ENCODE data around the gene CCDC3.

The CCDC3 gene

GRCh38 chr10:12960941-12961340 lies 40.6 kb downstream of the CCDC3 start:
- DNase-seq: no peak

GRCh38 chr10:12960334-12960898 lies 41.1 kb downstream of the CCDC3 start:
- DNase-seq: no peak

- DNase-seq: no peak
Observed at GRCh38 chr10:12958546-12959110, 42.9 kb downstream of the CCDC3 start.

GRCh38 chr10:12957081-12957480 lies 44.4 kb downstream of the CCDC3 start:
- DNase-seq: no peak

- DNase-seq: no peak
Observed at GRCh38 chr10:12954866-12955265, 46.6 kb downstream of the CCDC3 start.

- DNase-seq: no peak
Observed at GRCh38 chr10:12950583-12951128, 50.9 kb downstream of the CCDC3 start.

- no peak for DNase-seq
Observed at GRCh38 chr10:12949248-12949647, 52.3 kb downstream of the CCDC3 start.

GRCh38 chr10:12947741-12948140 lies 53.8 kb downstream of the CCDC3 start:
- DNase-seq: no peak

GRCh38 chr10:12946372-12946771 lies 55.1 kb downstream of the CCDC3 start:
- no peak for DNase-seq

- no peak for DNase-seq
Observed at GRCh38 chr10:12945690-12946359, 55.7 kb downstream of the CCDC3 start.

GRCh38 chr10:12944931-12945330 lies 56.6 kb downstream of the CCDC3 start:
- no peak for DNase-seq

- DNase-seq: no peak
Observed at GRCh38 chr10:12943425-12943824, 58.1 kb downstream of the CCDC3 start.

- DNase-seq: no peak
Observed at GRCh38 chr10:12941966-12942365, 59.5 kb downstream of the CCDC3 start.

GRCh38 chr10:12940791-12941190 lies 60.7 kb downstream of the CCDC3 start:
- DNase-seq: no peak

GRCh38 chr10:12938271-12938670 lies 63.2 kb downstream of the CCDC3 start:
- DNase-seq: no peak

GRCh38 chr10:12937527-12937926 lies 64.0 kb downstream of the CCDC3 start:
- DNase-seq: no peak

- no peak for DNase-seq
Observed at GRCh38 chr10:12934777-12935176, 66.7 kb downstream of the CCDC3 start.

- no peak for DNase-seq
Observed at GRCh38 chr10:12929381-12929780, 72.1 kb downstream of the CCDC3 start.

- DNase-seq: no peak
Observed at GRCh38 chr10:12928571-12928970, 72.9 kb downstream of the CCDC3 start.

GRCh38 chr10:12927896-12928295 lies 73.6 kb downstream of the CCDC3 start:
- DNase-seq: no peak

- no peak for DNase-seq
Observed at GRCh38 chr10:12925845-12926244, 75.7 kb downstream of the CCDC3 start.

GRCh38 chr10:12924911-12925310 lies 76.6 kb downstream of the CCDC3 start:
- DNase-seq: no peak

- DNase-seq: no peak
Observed at GRCh38 chr10:12922117-12922900, 79.2 kb downstream of the CCDC3 start.

- DNase-seq: no peak
Observed at GRCh38 chr10:12921163-12921562, 80.3 kb downstream of the CCDC3 start.
